ENCODE measurements around the gene FXR2. TPM values are rescaled to one million over a fixed set of nuclear protein-coding genes. Genes with fewer than 3 reads are reported as not detected.

The FXR2 gene
- total RNA-seq, 5 donors from 2014 or later (not counting 1 experiment from before 2014, with no cell fraction given), result 25.4 to 44.7 (median 40.5) TPM

- WGBS (ENCODE audit: insufficient coverage), result 60% methylated on average over 56 of the region's 56 CpGs
- peak in 34 of 35 experiments; percentile 35 to 82 (median 60) for DNase-seq
- peak; percentile 76 to 84 (median 76) for ATAC-seq (replicated peaks in 1 of 4)
- POLR2A ChIA-PET, result interaction anchor here (0.6 to 1.2 kb wide), 4 partner anchors 98 to 351 kb away, joined by 3 to 4 read pairs (median 3); no protein-coding TSS in a partner anchor
- peaks cover 6 to 27% of the 10 kb centered on the region in 2 experiments for H3K4me1 ChIP-seq (ENCODE audit: control insufficient read depth in 1 of 2, extremely low read depth in 1 of 2, insufficient read depth in 2 of 2, low read length in 2 of 2)
- H3K27me3 Mint-ChIP-seq, result no peaks in the 10 kb centered on the region
- peaks cover 9 to 66% of the 10 kb centered on the region in 2 donors for H3K36me3 ChIP-seq (ENCODE audit: control insufficient read depth in 2 of 2, extremely low read depth in 1 of 2, insufficient read depth in 1 of 2, low read length in 1 of 2)
- no peak overlapping the region for H3K27ac Mint-ChIP-seq
- H3K4me3 Mint-ChIP-seq, result no peak overlapping the region
- peaks cover 34% of the 10 kb centered on the region for H3K36me3 Mint-ChIP-seq
- CTCF ChIA-PET, result interaction anchor here (0.6 to 1.5 kb wide), 9 partner anchors 74 to 234 kb away, joined by 3 to 6 read pairs (median 4); partner anchors contain the start of gene TP53 (in 1 of the 2)
- H3K27me3 ChIP-seq (replicated peaks in 1 of 2; ENCODE audit: control insufficient read depth in 2 of 2, extremely low read depth in 1 of 2, insufficient read depth in 2 of 2, low read length in 1 of 2), result no peaks in the 10 kb centered on the region
- H3K4me3 ChIP-seq (ENCODE audit: control insufficient read depth in 1 of 2, extremely low read depth in 1 of 2, low read length in 1 of 2), result no peak overlapping the region
- no peak overlapping the region for H3K27ac ChIP-seq (ENCODE audit: low read length)
- no peaks in the 10 kb centered on the region for H3K9me3 Mint-ChIP-seq
- H3K9me3 ChIP-seq, result no peaks in the 10 kb centered on the region
- H3K4me1 Mint-ChIP-seq, result peaks cover 8 to 16% (median 12%) of the 10 kb centered on the region in 3 donors
Measured at GRCh38 chr17:7589204-7589868, 25.4 kb downstream of the FXR2 start.

GRCh38 chr17:7588553-7589203 is 26.0 kb downstream of the FXR2 start:
- CTCF ChIA-PET, result interaction anchor here (0.8 to 1.5 kb wide), 9 partner anchors 28 to 233 kb away, joined by 3 to 6 read pairs (median 4); partner anchors contain the start of gene TP53 (in 1 of the 2)
- peaks cover 13 to 23% (median 18%) of the 10 kb centered on the region in 3 donors for H3K4me1 Mint-ChIP-seq
- Histone ChIP-seq H3K9me3 (no peaks in the 10 kb centered on the region), H3K4me1 (ENCODE audit: control insufficient read depth in 1 of 2, extremely low read depth in 1 of 2, insufficient read depth in 2 of 2, low read length in 2 of 2) (peaks cover 9 to 29% of the 10 kb centered on the region in 2 experiments), H3K27ac (ENCODE audit: low read length) (no peak overlapping the region), H3K27me3 (replicated peaks in 1 of 2; ENCODE audit: control insufficient read depth in 2 of 2, extremely low read depth in 1 of 2, insufficient read depth in 2 of 2, low read length in 1 of 2) (no peaks in the 10 kb centered on the region), H3K36me3 (ENCODE audit: control insufficient read depth in 2 of 2, extremely low read depth in 1 of 2, insufficient read depth in 1 of 2, low read length in 1 of 2) (peaks cover 9 to 59% of the 10 kb centered on the region in 2 donors), H3K4me3 (ENCODE audit: control insufficient read depth in 1 of 2, extremely low read depth in 1 of 2, low read length in 1 of 2) (no peak overlapping the region)
- ATAC-seq (replicated peaks in 1 of 4) (peak in 1 of 4 experiments; percentile 7), DNase-seq (no peak)
- POLR2A ChIA-PET, result interaction anchor here in 1 of 2 donors (0.6 kb wide), 2 partner anchors 101 to 314 kb away, joined by 3 read pairs; no protein-coding TSS in a partner anchor
- WGBS (ENCODE audit: insufficient coverage), result 94% methylated on average over 26 of the region's 30 CpGs
- H3K4me3 Mint-ChIP-seq, result no peak overlapping the region
- H3K9me3 Mint-ChIP-seq, result no peaks in the 10 kb centered on the region
- H3K27ac Mint-ChIP-seq, result no peak overlapping the region
- H3K27me3 Mint-ChIP-seq, result no peaks in the 10 kb centered on the region
- H3K36me3 Mint-ChIP-seq, result peaks cover 28% of the 10 kb centered on the region

GRCh38 chr17:7587420-7588151 is 27.1 kb downstream of the FXR2 start:
- H3K4me3 Mint-ChIP-seq, result no peak overlapping the region
- peaks cover 17 to 39% of the 10 kb centered on the region in 2 experiments for H3K4me1 ChIP-seq (ENCODE audit: control insufficient read depth in 1 of 2, extremely low read depth in 1 of 2, insufficient read depth in 2 of 2, low read length in 2 of 2)
- DNase-seq, result no peak

DNA sequence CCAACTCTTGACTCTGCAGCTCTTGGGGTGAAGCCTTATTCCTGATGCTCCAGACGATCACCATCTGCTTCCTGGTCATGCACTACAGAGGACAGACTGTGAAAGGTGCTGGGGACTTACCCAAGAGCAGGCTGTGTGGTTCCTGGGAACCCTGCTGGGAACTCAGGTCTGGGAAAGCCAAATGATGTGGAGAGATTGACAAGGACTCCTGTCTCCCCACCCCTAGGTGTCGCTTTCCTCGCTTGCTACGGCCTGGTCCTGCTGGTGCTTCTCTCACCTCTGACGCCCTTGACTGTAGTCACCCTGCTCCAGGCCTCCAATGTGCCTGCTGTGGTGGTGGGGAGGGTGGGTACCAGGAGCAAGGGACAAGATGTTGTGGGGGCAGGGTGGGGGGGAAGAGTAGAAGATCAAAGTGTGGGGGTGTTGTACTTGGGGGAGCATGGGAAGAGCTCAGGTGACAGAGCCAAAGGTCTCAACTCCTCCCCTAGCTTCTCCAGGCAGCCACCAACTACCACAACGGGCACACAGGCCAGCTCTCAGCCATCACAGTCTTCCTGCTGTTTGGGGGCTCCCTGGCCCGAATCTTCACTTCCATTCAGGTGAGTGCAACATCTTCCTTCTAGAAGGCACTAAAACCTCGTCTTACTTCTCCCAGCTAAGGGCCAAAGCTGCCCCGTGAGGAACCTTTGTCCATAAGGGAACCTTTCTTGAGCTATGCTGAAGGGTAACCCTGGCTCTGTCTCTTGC is 27.9 kb downstream of the FXR2 start:
- Histone ChIP-seq H3K4me3 (ENCODE audit: control insufficient read depth in 1 of 2, extremely low read depth in 1 of 2, low read length in 1 of 2) (no peak overlapping the region), H3K4me1 (ENCODE audit: control insufficient read depth in 1 of 2, extremely low read depth in 1 of 2, insufficient read depth in 2 of 2, low read length in 2 of 2) (peaks cover 23 to 46% of the 10 kb centered on the region in 2 experiments), H3K27ac (ENCODE audit: low read length) (no peak overlapping the region), H3K9me3 (no peaks in the 10 kb centered on the region), H3K36me3 (ENCODE audit: control insufficient read depth in 2 of 2, extremely low read depth in 1 of 2, insufficient read depth in 1 of 2, low read length in 1 of 2) (peaks cover 7 to 41% of the 10 kb centered on the region in 2 donors), H3K27me3 (replicated peaks in 1 of 2; ENCODE audit: control insufficient read depth in 2 of 2, extremely low read depth in 1 of 2, insufficient read depth in 2 of 2, low read length in 1 of 2) (no peaks in the 10 kb centered on the region)
- 96% methylated on average over 3 of the region's 9 CpGs for WGBS (ENCODE audit: insufficient coverage)
- DNase-seq (no peak), ATAC-seq (replicated peaks in 1 of 4) (no peak)
- H3K9me3 Mint-ChIP-seq, result no peaks in the 10 kb centered on the region
- ChIA-PET POLR2A (interaction anchor here (0.5 to 0.6 kb wide), 2 partner anchors 22 to 47 kb away, joined by 3 to 9 read pairs; no protein-coding TSS in a partner anchor), CTCF (interaction anchor here in 1 of 2 donors (0.6 kb wide), 1 partner anchor 210 kb away, joined by 3 read pairs; no protein-coding TSS in a partner anchor)
- H3K27ac Mint-ChIP-seq, result no peak overlapping the region
- H3K36me3 Mint-ChIP-seq, result peaks cover 14% of the 10 kb centered on the region
- H3K4me1 Mint-ChIP-seq, result peaks cover 27 to 31% (median 30%) of the 10 kb centered on the region in 3 donors
- no peak overlapping the region for H3K4me3 Mint-ChIP-seq
- no peaks in the 10 kb centered on the region for H3K27me3 Mint-ChIP-seq

More at GRCh38 chr17:7587420-7588151, 27.1 kb downstream of the FXR2 start:
- ChIA-PET CTCF (interaction anchor here in 1 of 2 donors (0.6 kb wide), 1 partner anchor 211 kb away, joined by 3 read pairs; no protein-coding TSS in a partner anchor), POLR2A (interaction anchor here in 1 of 2 donors (0.5 kb wide), 1 partner anchor 47 kb away, joined by 9 read pairs; no protein-coding TSS in a partner anchor)
- H3K4me3 ChIP-seq (ENCODE audit: control insufficient read depth in 1 of 2, extremely low read depth in 1 of 2, low read length in 1 of 2), result no peak overlapping the region
- H3K9me3 ChIP-seq, result no peaks in the 10 kb centered on the region
- Mint-ChIP-seq H3K9me3 (no peaks in the 10 kb centered on the region), H3K36me3 (peaks cover 20% of the 10 kb centered on the region), H3K4me1 (peaks cover 20 to 24% (median 23%) of the 10 kb centered on the region in 3 donors), H3K27me3 (no peaks in the 10 kb centered on the region), H3K27ac (no peak overlapping the region)
- WGBS (ENCODE audit: insufficient coverage), result 77% methylated on average over 3 of the region's 12 CpGs
- peaks cover 12 to 48% of the 10 kb centered on the region in 2 donors for H3K36me3 ChIP-seq (ENCODE audit: control insufficient read depth in 2 of 2, extremely low read depth in 1 of 2, insufficient read depth in 1 of 2, low read length in 1 of 2)
- no peak for ATAC-seq (replicated peaks in 1 of 4)
- H3K27ac ChIP-seq (ENCODE audit: low read length), result no peak overlapping the region
- no peaks in the 10 kb centered on the region for H3K27me3 ChIP-seq (replicated peaks in 1 of 2; ENCODE audit: control insufficient read depth in 2 of 2, extremely low read depth in 1 of 2, insufficient read depth in 2 of 2, low read length in 1 of 2)

DNA sequence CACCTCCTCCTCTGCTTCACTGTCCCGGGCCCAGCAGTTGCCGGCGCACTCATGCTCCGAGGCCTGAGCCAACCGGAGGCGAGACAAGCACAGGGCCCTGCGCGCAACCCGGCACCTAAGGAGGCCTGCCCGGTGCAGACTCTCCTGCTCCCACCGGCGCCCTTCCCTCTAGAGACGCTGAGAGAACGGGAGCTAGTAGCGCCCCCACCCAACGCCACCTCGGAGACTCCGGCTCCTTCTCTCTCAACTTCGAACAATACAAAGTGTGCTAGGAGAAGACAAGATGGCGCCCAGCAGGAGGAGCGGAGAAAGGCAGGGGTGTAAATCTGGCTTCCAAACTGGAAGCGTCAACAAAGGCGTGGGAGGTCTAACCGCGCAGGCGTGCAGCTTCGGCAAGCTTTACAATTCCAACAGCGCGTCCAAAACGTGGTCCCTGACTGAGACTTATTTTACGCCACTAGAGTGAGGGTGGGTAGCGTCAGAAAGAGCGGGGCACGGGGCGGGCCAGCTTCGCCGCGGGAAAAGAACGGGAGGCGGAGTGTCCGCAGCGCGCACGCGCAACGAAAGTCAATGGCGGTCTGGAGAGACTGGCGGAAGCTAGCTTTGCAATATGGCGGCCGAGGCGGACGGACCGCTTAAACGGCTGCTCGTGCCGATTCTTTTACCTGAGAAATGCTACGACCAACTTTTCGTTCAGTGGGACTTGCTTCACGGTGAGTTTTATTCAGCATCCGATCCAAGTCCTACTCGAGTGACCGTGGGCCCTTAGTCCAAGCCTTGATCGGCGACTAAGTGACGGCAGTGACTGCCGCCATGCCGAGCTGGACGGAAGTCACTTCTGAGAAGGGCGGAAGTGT is 31.2 kb downstream of the FXR2 start, which contains the start of gene MPDU1:
MPDU1 (plus strand) TSS at position 600 of the 857 bp plus-strand sequence; CDS start at position 611, 11 bp downstream.
- peaks cover 7 to 26% of the 10 kb centered on the region in 2 donors for H3K36me3 ChIP-seq (ENCODE audit: control insufficient read depth in 2 of 2, extremely low read depth in 1 of 2, insufficient read depth in 1 of 2, low read length in 1 of 2)
- POLR2A ChIA-PET, result interaction anchor here (0.6 to 2.1 kb wide), 12 partner anchors 9 to 539 kb away, joined by 3 to 10 read pairs (median 4); partner anchors contain the start of genes TP53 (in 2 of the 2), NEURL4 (in 1 of the 2) and SENP3 (in 1 of the 2)
- H3K27ac Mint-ChIP-seq, result peak within 1 kb of the TSS; percentile 99 to 100
- H3K9me3 Mint-ChIP-seq, result no peaks in the 10 kb centered on the region
- peak within 1 kb of the TSS; percentile 91 for H3K27ac ChIP-seq (ENCODE audit: low read length)
- no peaks in the 10 kb centered on the region for H3K27me3 Mint-ChIP-seq
- CTCF ChIA-PET, result interaction anchor here in 1 of 2 donors (1.0 to 2.3 kb wide), 3 partner anchors 31 to 104 kb away, joined by 3 to 16 read pairs (median 13); partner anchors contain the start of genes FXR2, TP53 and WRAP53
- no peaks in the 10 kb centered on the region for H3K27me3 ChIP-seq (replicated peaks in 1 of 2; ENCODE audit: control insufficient read depth in 2 of 2, extremely low read depth in 1 of 2, insufficient read depth in 2 of 2, low read length in 1 of 2)
- H3K4me3 Mint-ChIP-seq, result peak within 1 kb of the TSS; percentile 90 to 99 (median 98)
- peak; percentile 79 to 87 (median 85) for ATAC-seq (replicated peaks in 1 of 4)
- peak; percentile 91 to 97 (median 94) for DNase-seq
- no peaks in the 10 kb centered on the region for H3K9me3 ChIP-seq
- H3K4me3 ChIP-seq (ENCODE audit: control insufficient read depth in 1 of 2, extremely low read depth in 1 of 2, low read length in 1 of 2), result peak within 1 kb of the TSS; percentile 79 to 85
- WGBS (ENCODE audit: insufficient coverage), result 16% methylated on average over 55 of the region's 69 CpGs
- H3K4me1 ChIP-seq (ENCODE audit: control insufficient read depth in 1 of 2, extremely low read depth in 1 of 2, insufficient read depth in 2 of 2, low read length in 2 of 2), result peaks cover 27 to 61% of the 10 kb centered on the region in 2 experiments
- H3K36me3 Mint-ChIP-seq, result peaks cover 15% of the 10 kb centered on the region
- H3K4me1 Mint-ChIP-seq, result peaks cover 53 to 60% (median 55%) of the 10 kb centered on the region in 3 donors

Data from T-cell (primary cell).